Measurements from ENCODE around the gene ZNF532. TPM values are rescaled to one million over a fixed set of nuclear protein-coding genes. Genes with fewer than 3 reads are reported as not detected.
"Not testable (repeated sequence)": the region's sequence is repeated elsewhere in the genome, so short reads cannot be mapped to it uniquely, and the experiment has no call there.

ZNF532 gene
- polyA plus RNA-seq, 2 donors = 9.9 to 10.6 TPM

DNA sequence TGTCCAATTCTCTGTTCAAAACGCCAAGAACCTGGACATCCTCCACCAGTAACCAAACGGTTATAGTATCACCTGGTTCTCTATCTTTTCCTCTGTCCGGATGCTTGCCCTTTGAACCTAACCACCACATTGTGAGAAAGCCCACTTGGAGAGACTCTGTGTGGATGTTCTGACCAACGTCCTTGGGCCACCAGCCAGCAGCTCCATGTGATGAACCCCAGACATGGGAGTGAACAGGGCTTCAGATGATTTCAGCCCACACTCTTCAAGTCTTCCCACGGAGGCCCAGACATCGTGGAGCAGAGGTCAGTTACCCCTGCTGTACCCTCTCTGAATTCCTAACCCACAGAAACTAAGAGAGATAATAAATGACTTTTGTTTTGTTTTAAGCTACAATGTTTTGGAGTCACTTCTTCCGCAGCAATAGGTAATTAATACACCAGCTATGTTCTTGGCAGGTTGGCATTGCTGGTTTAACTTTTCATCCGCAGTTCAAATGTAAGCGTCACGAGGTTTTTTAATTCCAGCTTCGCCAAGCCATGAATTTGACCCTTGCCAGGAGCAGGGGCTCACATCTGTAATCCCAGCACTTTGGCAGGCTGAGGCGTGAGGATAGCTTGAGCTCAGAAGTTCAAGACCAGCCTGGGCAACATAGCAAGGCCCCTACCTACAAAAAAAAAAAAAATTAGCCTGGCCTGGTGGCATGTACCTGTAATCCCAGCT is 36.1 kb upstream of the ZNF532 start:
- no peaks in the 10 kb centered on the region for H3K27me3 ChIP-seq (ENCODE audit: control insufficient read depth in 1 of 2, insufficient read depth in 2 of 2, low read length in 2 of 2)
- no peak overlapping the region for H3K27ac ChIP-seq (ENCODE audit: low read depth in 2 of 2, low read length in 1 of 2)
- H3K4me3 ChIP-seq (ENCODE audit: low read depth in 1 of 2, low read length in 2 of 2) = no peak overlapping the region
- no peaks in the 10 kb centered on the region for H3K36me3 ChIP-seq (ENCODE audit: control insufficient read depth in 2 of 2, insufficient read depth in 2 of 2, low read length in 1 of 2)
- 82 to 84% methylated on average over 12 of the region's 12 CpGs for WGBS, 2 donors
- H3K4me1 ChIP-seq (ENCODE audit: control insufficient read depth in 2 of 2, insufficient read depth in 2 of 2, low read length in 1 of 2) = no peaks in the 10 kb centered on the region
- no peaks in the 10 kb centered on the region for H3K9me3 ChIP-seq (ENCODE audit: control insufficient read depth in 2 of 2, insufficient read depth in 1 of 2, low read depth in 1 of 2, low read length in 1 of 2)

DNA sequence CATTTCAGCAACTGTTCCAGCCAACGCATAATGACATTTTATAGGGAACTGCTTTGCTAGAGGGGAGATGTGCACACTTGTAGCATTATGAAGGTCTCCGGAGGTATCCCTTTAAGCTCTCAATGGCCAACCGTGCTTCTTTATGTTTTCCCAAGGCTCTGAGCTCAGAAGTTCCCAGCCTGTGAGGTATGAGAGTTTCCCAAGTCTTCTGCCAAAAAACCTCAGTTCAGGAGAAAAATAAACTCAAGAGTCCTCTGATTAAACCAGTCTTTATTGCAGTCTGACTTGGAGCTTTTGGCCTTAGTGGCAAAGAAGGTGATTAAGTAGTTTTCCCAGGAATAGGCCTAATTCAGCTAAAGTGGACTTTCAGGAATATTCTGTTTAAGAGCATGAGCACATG is 35.4 kb upstream of the ZNF532 start:
- no peaks in the 10 kb centered on the region for H3K27me3 ChIP-seq (ENCODE audit: control insufficient read depth in 1 of 2, insufficient read depth in 2 of 2, low read length in 2 of 2)
- H3K9me3 ChIP-seq (ENCODE audit: control insufficient read depth in 2 of 2, insufficient read depth in 1 of 2, low read depth in 1 of 2, low read length in 1 of 2) = no peaks in the 10 kb centered on the region
- no peak overlapping the region for H3K27ac ChIP-seq (ENCODE audit: low read depth in 2 of 2, low read length in 1 of 2)
- H3K36me3 ChIP-seq (ENCODE audit: control insufficient read depth in 2 of 2, insufficient read depth in 2 of 2, low read length in 1 of 2) = no peaks in the 10 kb centered on the region
- no peak overlapping the region for H3K4me3 ChIP-seq (ENCODE audit: low read depth in 1 of 2, low read length in 2 of 2)
- 76 to 78% methylated on average over 3 of the region's 3 CpGs for WGBS, 2 donors
- no peaks in the 10 kb centered on the region for H3K4me1 ChIP-seq (ENCODE audit: control insufficient read depth in 2 of 2, insufficient read depth in 2 of 2, low read length in 1 of 2)

DNA sequence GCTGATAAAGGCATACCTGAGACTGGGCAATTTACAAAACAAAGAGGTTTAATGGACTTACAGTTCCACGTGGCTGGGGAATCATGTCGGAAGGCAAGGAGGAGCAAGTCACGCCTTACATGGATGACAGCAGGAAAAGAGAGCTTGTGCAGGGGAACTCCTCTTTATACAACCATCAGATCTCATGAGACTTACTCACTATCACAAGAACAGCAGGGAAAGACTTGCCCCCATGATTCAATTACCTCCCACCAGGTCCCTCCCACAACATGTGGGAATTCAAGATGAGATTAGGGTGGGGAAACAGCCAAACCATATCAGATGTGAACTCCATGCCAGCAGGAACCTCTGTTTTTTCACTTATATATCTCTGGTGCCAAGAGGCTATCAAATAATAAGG is 34.8 kb upstream of the ZNF532 start:
- H3K4me1 ChIP-seq (ENCODE audit: control insufficient read depth in 2 of 2, insufficient read depth in 2 of 2, low read length in 1 of 2); H3K36me3 ChIP-seq (ENCODE audit: control insufficient read depth in 2 of 2, insufficient read depth in 2 of 2, low read length in 1 of 2); H3K4me3 ChIP-seq (ENCODE audit: low read depth in 1 of 2, low read length in 2 of 2); H3K27me3 ChIP-seq (ENCODE audit: control insufficient read depth in 1 of 2, insufficient read depth in 2 of 2, low read length in 2 of 2); H3K27ac ChIP-seq (ENCODE audit: low read depth in 2 of 2, low read length in 1 of 2); H3K9me3 ChIP-seq (ENCODE audit: control insufficient read depth in 2 of 2, insufficient read depth in 1 of 2, low read depth in 1 of 2, low read length in 1 of 2): not testable (repeated sequence)
- WGBS, 2 donors = 80 to 87% methylated on average over 3 of the region's 3 CpGs

DNA sequence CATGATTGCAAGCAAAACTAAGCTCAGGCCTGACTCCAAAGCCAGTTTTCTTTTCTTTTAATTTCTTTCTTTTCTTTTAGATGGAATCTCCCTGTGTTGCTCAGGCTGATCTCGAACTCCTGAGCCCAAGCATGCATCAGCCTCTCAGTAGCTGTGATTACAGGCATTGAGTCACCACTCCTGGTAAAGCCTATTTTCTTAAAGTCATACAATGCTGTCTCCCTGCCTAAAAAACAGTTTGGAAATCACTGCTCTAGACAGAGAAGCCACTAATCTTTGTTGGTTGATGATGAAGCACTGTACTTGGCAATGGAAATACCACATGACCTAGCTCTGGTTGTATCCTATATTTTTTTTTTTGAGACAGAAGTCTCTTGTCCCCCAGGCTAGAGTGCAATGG is 33.1 kb upstream of the ZNF532 start:
- no peaks in the 10 kb centered on the region for H3K4me1 ChIP-seq (ENCODE audit: control insufficient read depth in 2 of 2, insufficient read depth in 2 of 2, low read length in 1 of 2)
- 51 to 65% methylated on average over 1 of the region's 1 CpG for WGBS, 2 donors
- H3K9me3 ChIP-seq (ENCODE audit: control insufficient read depth in 2 of 2, insufficient read depth in 1 of 2, low read depth in 1 of 2, low read length in 1 of 2) = no peaks in the 10 kb centered on the region
- no peak overlapping the region for H3K27ac ChIP-seq (ENCODE audit: low read depth in 2 of 2, low read length in 1 of 2)
- no peak overlapping the region for H3K4me3 ChIP-seq (ENCODE audit: low read depth in 1 of 2, low read length in 2 of 2)
- no peaks in the 10 kb centered on the region for H3K27me3 ChIP-seq (ENCODE audit: control insufficient read depth in 1 of 2, insufficient read depth in 2 of 2, low read length in 2 of 2)
- H3K36me3 ChIP-seq (ENCODE audit: control insufficient read depth in 2 of 2, insufficient read depth in 2 of 2, low read length in 1 of 2) = no peaks in the 10 kb centered on the region

DNA sequence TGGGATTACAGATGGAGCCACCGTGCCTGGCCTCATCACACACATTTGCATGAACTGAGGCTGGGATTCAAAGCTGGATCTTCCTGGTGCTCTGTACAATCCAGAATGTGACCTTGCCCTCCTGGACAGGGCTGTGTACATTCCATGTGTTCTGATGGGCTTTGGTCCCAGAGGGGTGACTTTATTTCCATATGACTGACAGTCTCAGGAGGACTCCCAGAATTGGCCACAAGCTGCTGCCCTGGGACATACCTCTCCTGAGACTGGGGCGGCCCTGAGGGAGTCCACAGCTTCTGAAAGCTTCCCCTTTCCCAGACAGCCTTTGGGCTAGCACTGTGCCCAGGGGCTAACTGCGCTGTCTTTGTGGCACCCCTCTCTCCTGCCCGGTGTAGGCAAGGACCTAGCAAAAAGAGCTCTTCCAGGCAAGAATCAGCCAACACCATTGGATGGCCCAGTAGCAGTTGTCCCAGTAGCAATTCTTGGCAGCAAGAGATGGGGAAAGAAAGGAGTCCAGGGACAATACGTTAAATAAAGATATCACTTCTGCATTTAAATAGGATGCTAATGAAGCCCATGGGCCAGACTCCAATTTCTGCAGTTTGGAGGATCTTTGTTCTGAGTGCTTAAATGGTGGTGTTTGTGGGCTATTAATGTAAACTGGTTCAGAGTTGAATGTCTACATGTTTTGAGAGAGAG is 26.4 kb upstream of the ZNF532 start:
- 92 to 93% methylated on average over 5 of the region's 5 CpGs for WGBS, 2 donors
- H3K27me3 ChIP-seq (ENCODE audit: control insufficient read depth in 1 of 2, insufficient read depth in 2 of 2, low read length in 2 of 2) = no peaks in the 10 kb centered on the region
- no peak overlapping the region for H3K27ac ChIP-seq (ENCODE audit: low read depth in 2 of 2, low read length in 1 of 2)
- H3K9me3 ChIP-seq (ENCODE audit: control insufficient read depth in 2 of 2, insufficient read depth in 1 of 2, low read depth in 1 of 2, low read length in 1 of 2) = no peaks in the 10 kb centered on the region
- H3K36me3 ChIP-seq (ENCODE audit: control insufficient read depth in 2 of 2, insufficient read depth in 2 of 2, low read length in 1 of 2) = no peaks in the 10 kb centered on the region
- no peak overlapping the region for H3K4me3 ChIP-seq (ENCODE audit: low read depth in 1 of 2, low read length in 2 of 2)
- no peaks in the 10 kb centered on the region for H3K4me1 ChIP-seq (ENCODE audit: control insufficient read depth in 2 of 2, insufficient read depth in 2 of 2, low read length in 1 of 2)

DNA sequence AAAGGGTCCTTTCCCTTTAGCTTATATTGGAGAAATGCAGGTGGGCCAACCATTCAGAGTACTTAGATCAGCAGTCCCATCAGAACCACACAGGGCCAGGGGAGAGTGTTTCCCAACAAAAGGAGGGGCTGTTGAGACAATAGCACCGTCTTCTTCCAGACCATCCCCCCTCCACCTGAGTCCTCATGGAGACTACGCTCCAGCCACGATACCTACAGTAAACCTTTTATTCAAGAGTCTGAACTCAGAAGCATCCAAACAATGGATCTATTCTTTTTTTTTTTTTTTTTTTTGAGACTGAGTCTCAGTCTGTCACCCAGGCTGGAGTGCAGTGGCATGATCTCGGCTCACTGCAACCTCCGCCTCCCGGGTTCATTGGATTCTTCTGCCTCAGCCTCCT is 25.7 kb upstream of the ZNF532 start:
- Histone ChIP-seq H3K36me3 (ENCODE audit: control insufficient read depth in 2 of 2, insufficient read depth in 2 of 2, low read length in 1 of 2) (no peaks in the 10 kb centered on the region), H3K4me3 (ENCODE audit: low read depth in 1 of 2, low read length in 2 of 2) (no peak overlapping the region), H3K9me3 (ENCODE audit: control insufficient read depth in 2 of 2, insufficient read depth in 1 of 2, low read depth in 1 of 2, low read length in 1 of 2) (no peaks in the 10 kb centered on the region), H3K27me3 (ENCODE audit: control insufficient read depth in 1 of 2, insufficient read depth in 2 of 2, low read length in 2 of 2) (no peaks in the 10 kb centered on the region), H3K4me1 (ENCODE audit: control insufficient read depth in 2 of 2, insufficient read depth in 2 of 2, low read length in 1 of 2) (no peaks in the 10 kb centered on the region), H3K27ac (ENCODE audit: low read depth in 2 of 2, low read length in 1 of 2) (no peak overlapping the region)
- WGBS, 2 donors = 87 to 96% methylated on average over 6 of the region's 6 CpGs

DNA sequence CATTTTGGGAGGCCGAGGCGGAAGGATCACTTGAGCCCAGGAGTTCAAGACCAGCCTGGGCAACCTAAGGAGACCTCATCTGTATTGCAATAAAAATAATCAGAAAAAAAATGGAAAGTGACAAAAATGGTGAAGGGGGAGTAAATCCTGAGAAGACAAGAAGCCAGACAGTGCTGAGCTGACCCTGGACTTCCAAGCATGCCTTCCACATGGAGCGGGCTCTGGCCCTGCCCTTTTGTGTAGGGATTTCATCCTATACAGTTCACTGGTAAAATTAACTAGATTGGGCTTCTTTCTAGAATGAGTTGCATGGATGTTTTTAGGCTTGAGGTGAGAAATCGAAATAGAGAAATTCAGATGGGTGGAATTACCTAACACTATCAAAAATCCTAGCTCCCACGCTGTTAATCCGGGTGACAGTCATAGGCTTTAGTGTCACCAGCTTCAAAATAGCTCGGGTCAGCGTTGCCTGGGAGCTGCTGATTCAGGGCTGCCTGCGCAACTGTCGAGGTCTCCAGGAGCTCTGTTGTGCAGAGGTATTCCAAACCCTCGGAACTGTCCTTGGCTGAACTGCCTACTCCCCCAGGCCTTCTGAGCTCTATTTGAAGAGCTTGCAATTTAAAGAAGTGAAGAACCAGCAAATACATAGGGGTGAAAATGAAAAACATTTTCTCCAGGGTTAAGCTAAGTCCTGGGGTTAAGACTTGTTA is 21.5 kb upstream of the ZNF532 start:
- Histone ChIP-seq H3K27me3 (ENCODE audit: control insufficient read depth in 1 of 2, insufficient read depth in 2 of 2, low read length in 2 of 2) (no peaks in the 10 kb centered on the region), H3K9me3 (ENCODE audit: control insufficient read depth in 2 of 2, insufficient read depth in 1 of 2, low read depth in 1 of 2, low read length in 1 of 2) (no peaks in the 10 kb centered on the region), H3K4me3 (ENCODE audit: low read depth in 1 of 2, low read length in 2 of 2) (no peak overlapping the region), H3K36me3 (ENCODE audit: control insufficient read depth in 2 of 2, insufficient read depth in 2 of 2, low read length in 1 of 2) (no peaks in the 10 kb centered on the region), H3K27ac (ENCODE audit: low read depth in 2 of 2, low read length in 1 of 2) (no peak overlapping the region), H3K4me1 (ENCODE audit: control insufficient read depth in 2 of 2, insufficient read depth in 2 of 2, low read length in 1 of 2) (peaks cover 0 to 5% of the 10 kb centered on the region in 2 donors)
- 83 to 86% methylated on average over 11 of the region's 11 CpGs for WGBS, 2 donors

DNA sequence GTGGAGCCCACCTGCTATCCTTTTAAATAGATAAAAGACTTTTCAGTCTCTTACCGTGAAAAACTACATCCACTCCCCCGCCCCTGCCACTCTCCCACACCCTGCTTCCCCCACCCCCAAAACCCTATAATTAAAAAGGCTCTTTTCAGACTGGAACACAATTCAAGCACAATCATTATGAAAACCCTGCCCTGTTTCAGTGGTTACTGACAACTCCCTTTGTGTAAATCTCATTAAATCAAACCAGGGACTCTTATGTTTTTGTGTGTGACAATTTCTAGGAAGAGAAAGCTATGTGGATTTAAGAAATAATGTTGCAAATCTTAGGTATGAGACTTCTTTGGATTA is 21.0 kb upstream of the ZNF532 start:
- Histone ChIP-seq H3K9me3 (ENCODE audit: control insufficient read depth in 2 of 2, insufficient read depth in 1 of 2, low read depth in 1 of 2, low read length in 1 of 2) (peaks cover 0 to 2% of the 10 kb centered on the region in 2 donors), H3K27me3 (ENCODE audit: control insufficient read depth in 1 of 2, insufficient read depth in 2 of 2, low read length in 2 of 2) (no peaks in the 10 kb centered on the region), H3K4me3 (ENCODE audit: low read depth in 1 of 2, low read length in 2 of 2) (no peak overlapping the region), H3K36me3 (ENCODE audit: control insufficient read depth in 2 of 2, insufficient read depth in 2 of 2, low read length in 1 of 2) (no peaks in the 10 kb centered on the region), H3K4me1 (ENCODE audit: control insufficient read depth in 2 of 2, insufficient read depth in 2 of 2, low read length in 1 of 2) (peaks cover 0 to 5% of the 10 kb centered on the region in 2 donors), H3K27ac (ENCODE audit: low read depth in 2 of 2, low read length in 1 of 2) (no peak overlapping the region)
- WGBS, 2 donors = 67 to 81% methylated on average over 2 of the region's 2 CpGs

DNA sequence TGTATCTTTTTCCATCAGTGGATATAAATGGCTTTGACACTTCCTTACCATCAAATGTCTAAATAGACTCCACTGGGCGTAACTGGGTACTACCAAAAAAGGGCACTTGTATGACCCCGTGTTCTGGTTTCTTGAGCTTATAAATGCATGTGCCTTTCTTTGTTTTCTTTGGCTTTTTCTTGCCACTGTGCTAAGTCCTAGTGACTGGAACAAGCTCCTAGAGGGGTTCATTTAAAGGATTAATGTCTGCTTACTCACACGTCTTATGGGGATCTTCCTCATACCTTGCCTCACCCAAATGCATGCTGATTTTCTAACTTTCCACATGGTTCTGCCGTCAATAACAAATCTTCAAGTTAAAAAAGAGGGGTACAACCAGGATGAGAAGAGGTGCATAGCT is 19.8 kb upstream of the ZNF532 start:
- H3K27ac ChIP-seq (ENCODE audit: low read depth in 2 of 2, low read length in 1 of 2) = no peak overlapping the region
- no peaks in the 10 kb centered on the region for H3K36me3 ChIP-seq (ENCODE audit: control insufficient read depth in 2 of 2, insufficient read depth in 2 of 2, low read length in 1 of 2)

More for the DNA sequence above, 19.8 kb upstream of the ZNF532 start:
- Histone ChIP-seq H3K4me1 (ENCODE audit: control insufficient read depth in 2 of 2, insufficient read depth in 2 of 2, low read length in 1 of 2) (peaks cover 0 to 5% of the 10 kb centered on the region in 2 donors), H3K4me3 (ENCODE audit: low read depth in 1 of 2, low read length in 2 of 2) (no peak overlapping the region), H3K27me3 (ENCODE audit: control insufficient read depth in 1 of 2, insufficient read depth in 2 of 2, low read length in 2 of 2) (no peaks in the 10 kb centered on the region), H3K9me3 (ENCODE audit: control insufficient read depth in 2 of 2, insufficient read depth in 1 of 2, low read depth in 1 of 2, low read length in 1 of 2) (peaks cover 0 to 2% of the 10 kb centered on the region in 2 donors)
- 62 to 72% methylated on average over 4 of the region's 4 CpGs for WGBS, 2 donors

Data from esophagus (tissue), 2 donors.